MM.1S (cell line): ENCODE measurements around the gene GLI1.

ENCODE experiments used
- DNase-seq: peaks from one replicate; pipeline ENCODE4 v3.0.0-alpha.2; 2015
- H2AFZ ChIP-seq: fragments of 300-600 bp; sonication (generic); 2 replicates; pipeline ENCODE4 v1.6.0; 2016; ENCODE audit warnings: antibody characterized with exemption, low read length
- H3F3A ChIP-seq: fragments of 300-600 bp; sonication (generic); 2 replicates; pipeline ENCODE4 v1.6.1; 2016; ENCODE audit warnings: mild to moderate bottlenecking, antibody characterized with exemption, low read length, moderate library complexity, mixed read lengths; ENCODE audit not compliant: insufficient read depth
- H3K27ac ChIP-seq: fragments of 300-600 bp; sonication (generic); 2 replicates; pipeline ENCODE4 v1.5.1; 2016; ENCODE audit warnings: mild to moderate bottlenecking, low read length
- H3K27me3 ChIP-seq: fragments of 300-600 bp; sonication (generic); replicated peaks from 2 replicates; pipeline ENCODE4 v1.6.0; 2016; ENCODE audit warnings: low read length; ENCODE audit not compliant: insufficient read depth
- H3K36me3 ChIP-seq: fragments of 300-600 bp; sonication (generic); replicated peaks from 2 replicates; pipeline ENCODE4 v1.6.1; 2016; ENCODE audit warnings: mild to moderate bottlenecking, low read length, mixed read lengths; ENCODE audit not compliant: insufficient read depth
- H3K4me1 ChIP-seq: fragments of 300-600 bp; sonication (generic); 2 replicates; pipeline ENCODE4 v1.6.1; 2016; ENCODE audit warnings: low read length, mixed read lengths
- H3K4me2 ChIP-seq: fragments of 300-600 bp; sonication (generic); 2 replicates; pipeline ENCODE4 v1.6.0; 2016; ENCODE audit warnings: low read depth, low read length
- H3K4me3 ChIP-seq: fragments of 300-600 bp; sonication (generic); 2 replicates; pipeline ENCODE4 v1.5.1; 2016; ENCODE audit warnings: low read length, mixed read lengths
- H3K79me2 ChIP-seq: fragments of 300-600 bp; sonication (generic); 2 replicates; pipeline ENCODE4 v1.6.1; 2016; ENCODE audit warnings: mixed run types, low read length, mixed read lengths
- H3K9ac ChIP-seq: fragments of 300-600 bp; sonication (generic); 2 replicates; pipeline ENCODE4 v1.6.1; 2016; ENCODE audit warnings: low read length, mixed read lengths
- H3K9me2 ChIP-seq: fragments of 300-600 bp; sonication (generic); replicated peaks from 2 replicates; pipeline ENCODE4 v1.6.1; 2016; ENCODE audit warnings: mild to moderate bottlenecking, low read length, mixed read lengths; ENCODE audit not compliant: insufficient read depth
- H3K9me3 ChIP-seq: fragments of 300-600 bp; sonication (generic); replicated peaks from 2 replicates; pipeline ENCODE4 v1.6.1; 2016; ENCODE audit warnings: mild to moderate bottlenecking, low read length, mixed read lengths; ENCODE audit not compliant: insufficient read depth
- H4K20me1 ChIP-seq: fragments of 300-600 bp; sonication (generic); 2 replicates; pipeline ENCODE4 v1.6.1; 2016; ENCODE audit warnings: mild to moderate bottlenecking, low read length, moderate library complexity, mixed read lengths; ENCODE audit not compliant: insufficient read depth
- CTCF ChIP-seq: fragments of 300-600 bp; sonication (generic); IDR thresholded peaks from 2 replicates; pipeline ENCODE4 v1.5.1; 2016; ENCODE audit warnings: antibody characterized with exemption, low read length, mixed read lengths
- EZH2 ChIP-seq: fragments of 300-600 bp; sonication (generic); optimal IDR thresholded peaks from 2 replicates; pipeline ENCODE3; 2017; ENCODE audit warnings: low read depth, mild to moderate bottlenecking, antibody characterized with exemption, low read length, mixed read lengths
- EZH2phosphoT487 ChIP-seq: fragments of 300-600 bp; sonication (generic); IDR thresholded peaks from 2 replicates; pipeline ENCODE4 v1.6.1; 2018; ENCODE audit warnings: antibody characterized with exemption, low read length

Gene GLI1

DNA sequence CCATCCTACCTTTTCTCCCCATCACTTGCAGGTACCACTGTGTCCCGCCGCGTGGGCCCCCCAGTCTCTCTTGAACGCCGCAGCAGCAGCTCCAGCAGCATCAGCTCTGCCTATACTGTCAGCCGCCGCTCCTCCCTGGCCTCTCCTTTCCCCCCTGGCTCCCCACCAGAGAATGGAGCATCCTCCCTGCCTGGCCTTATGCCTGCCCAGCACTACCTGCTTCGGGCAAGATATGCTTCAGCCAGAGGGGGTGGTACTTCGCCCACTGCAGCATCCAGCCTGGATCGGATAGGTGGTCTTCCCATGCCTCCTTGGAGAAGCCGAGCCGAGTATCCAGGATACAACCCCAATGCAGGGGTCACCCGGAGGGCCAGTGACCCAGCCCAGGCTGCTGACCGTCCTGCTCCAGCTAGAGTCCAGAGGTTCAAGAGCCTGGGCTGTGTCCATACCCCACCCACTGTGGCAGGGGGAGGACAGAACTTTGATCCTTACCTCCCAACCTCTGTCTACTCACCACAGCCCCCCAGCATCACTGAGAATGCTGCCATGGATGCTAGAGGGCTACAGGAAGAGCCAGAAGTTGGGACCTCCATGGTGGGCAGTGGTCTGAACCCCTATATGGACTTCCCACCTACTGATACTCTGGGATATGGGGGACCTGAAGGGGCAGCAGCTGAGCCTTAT lies 10.8 kb downstream of the GLI1 start:
- Histone ChIP-seq H3K9me2 (no peaks in the 10 kb centered on the region), H3K79me2 (no peaks in the 10 kb centered on the region), H3K27me3 (peaks cover 30% of the 10 kb centered on the region), H3K9ac (no peak overlapping the region), H4K20me1 (no peaks in the 10 kb centered on the region), H3K4me3 (no peak overlapping the region), H3K4me1 (no peaks in the 10 kb centered on the region), H3K27ac (no peak overlapping the region), H3K4me2 (no peak overlapping the region), H3F3A (no peaks in the 10 kb centered on the region), H3K9me3 (no peaks in the 10 kb centered on the region), H2AFZ (no peak overlapping the region), H3K36me3 (no peaks in the 10 kb centered on the region)
- TF ChIP-seq EZH2 (no peak), EZH2phosphoT487 (no peak), CTCF (no peak)
- no peak for DNase-seq

DNA sequence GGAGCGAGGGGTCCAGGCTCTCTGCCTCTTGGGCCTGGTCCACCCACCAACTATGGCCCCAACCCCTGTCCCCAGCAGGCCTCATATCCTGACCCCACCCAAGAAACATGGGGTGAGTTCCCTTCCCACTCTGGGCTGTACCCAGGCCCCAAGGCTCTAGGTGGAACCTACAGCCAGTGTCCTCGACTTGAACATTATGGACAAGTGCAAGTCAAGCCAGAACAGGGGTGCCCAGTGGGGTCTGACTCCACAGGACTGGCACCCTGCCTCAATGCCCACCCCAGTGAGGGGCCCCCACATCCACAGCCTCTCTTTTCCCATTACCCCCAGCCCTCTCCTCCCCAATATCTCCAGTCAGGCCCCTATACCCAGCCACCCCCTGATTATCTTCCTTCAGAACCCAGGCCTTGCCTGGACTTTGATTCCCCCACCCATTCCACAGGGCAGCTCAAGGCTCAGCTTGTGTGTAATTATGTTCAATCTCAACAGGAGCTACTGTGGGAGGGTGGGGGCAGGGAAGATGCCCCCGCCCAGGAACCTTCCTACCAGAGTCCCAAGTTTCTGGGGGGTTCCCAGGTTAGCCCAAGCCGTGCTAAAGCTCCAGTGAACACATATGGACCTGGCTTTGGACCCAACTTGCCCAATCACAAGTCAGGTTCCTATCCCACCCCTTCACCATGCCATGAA lies 11.5 kb downstream of the GLI1 start:
- peaks cover 23% of the 10 kb centered on the region for H3K27me3 ChIP-seq
- DNase-seq = no peak
- H3K9me2 ChIP-seq = no peaks in the 10 kb centered on the region
- no peak for TF ChIP-seq CTCF
- TF ChIP-seq EZH2phosphoT487 = no peak
- no peak for TF ChIP-seq EZH2
- H3K9ac ChIP-seq = no peak overlapping the region
- H3K4me2 ChIP-seq = no peak overlapping the region
- no peak overlapping the region for H3K4me3 ChIP-seq
- no peaks in the 10 kb centered on the region for H3F3A ChIP-seq
- H3K79me2 ChIP-seq = no peaks in the 10 kb centered on the region
- H3K9me3 ChIP-seq = no peaks in the 10 kb centered on the region
- H3K4me1 ChIP-seq = no peaks in the 10 kb centered on the region
- H3K36me3 ChIP-seq = no peaks in the 10 kb centered on the region
- H3K27ac ChIP-seq = no peak overlapping the region
- H4K20me1 ChIP-seq = no peaks in the 10 kb centered on the region
- no peak overlapping the region for H2AFZ ChIP-seq

DNA sequence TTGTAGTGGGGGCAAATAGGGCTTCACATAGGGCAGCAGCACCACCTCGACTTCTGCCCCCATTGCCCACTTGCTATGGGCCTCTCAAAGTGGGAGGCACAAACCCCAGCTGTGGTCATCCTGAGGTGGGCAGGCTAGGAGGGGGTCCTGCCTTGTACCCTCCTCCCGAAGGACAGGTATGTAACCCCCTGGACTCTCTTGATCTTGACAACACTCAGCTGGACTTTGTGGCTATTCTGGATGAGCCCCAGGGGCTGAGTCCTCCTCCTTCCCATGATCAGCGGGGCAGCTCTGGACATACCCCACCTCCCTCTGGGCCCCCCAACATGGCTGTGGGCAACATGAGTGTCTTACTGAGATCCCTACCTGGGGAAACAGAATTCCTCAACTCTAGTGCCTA lies 12.1 kb downstream of the GLI1 start:
- H3K4me2 ChIP-seq = no peak overlapping the region
- H4K20me1 ChIP-seq = no peaks in the 10 kb centered on the region
- no peaks in the 10 kb centered on the region for H3K36me3 ChIP-seq
- no peak overlapping the region for H3K27ac ChIP-seq
- no peak overlapping the region for H2AFZ ChIP-seq
- H3K27me3 ChIP-seq = peaks cover 18% of the 10 kb centered on the region
- no peaks in the 10 kb centered on the region for H3K9me2 ChIP-seq
- no peaks in the 10 kb centered on the region for H3K9me3 ChIP-seq
- TF ChIP-seq EZH2phosphoT487 (no peak), CTCF (no peak), EZH2 (no peak)
- DNase-seq = no peak
- no peak overlapping the region for H3K9ac ChIP-seq
- no peaks in the 10 kb centered on the region for H3K79me2 ChIP-seq
- no peak overlapping the region for H3K4me3 ChIP-seq
- H3K4me1 ChIP-seq = no peaks in the 10 kb centered on the region
- no peaks in the 10 kb centered on the region for H3F3A ChIP-seq
